Dendritic cell treated with granulocyte-macrophage colony-stimulating factor and Interleukin-4, amounts not matched to agents 40 ng/mL and 50 ng/mL, for 4 days (primary cell): ENCODE results near the gene SSU72.

ENCODE experiments used
- H3K27ac Mint-ChIP-seq: one replicate; pipeline ENCODE4 v1.8.0; 2022; ENCODE audit warnings: mild to moderate bottlenecking, mixed read lengths
- H3K27me3 Mint-ChIP-seq: one replicate; pipeline ENCODE4 v1.8.0; 2022; ENCODE audit warnings: mild to moderate bottlenecking, mixed read lengths
- H3K36me3 Mint-ChIP-seq: one replicate; pipeline ENCODE4 v1.8.0; 2022; ENCODE audit warnings: low read depth, mixed read lengths
- H3K4me1 Mint-ChIP-seq: one replicate; pipeline ENCODE4 v1.8.0; 2022; ENCODE audit warnings: low read depth, mixed read lengths
- H3K4me3 Mint-ChIP-seq: one replicate; pipeline ENCODE4 v1.8.0; 2022; ENCODE audit warnings: mild to moderate bottlenecking, moderate library complexity, mixed read lengths
- H3K9me3 Mint-ChIP-seq: one replicate; pipeline ENCODE4 v1.8.0; 2022; ENCODE audit warnings: mixed read lengths
- intact Hi-C: fragments of 100-400 bp; cut with micrococcal nuclease; formaldehyde crosslinking; loops from one replicate; pipeline ENCODE4 v1.15.0; 2022

SSU72 gene

DNA sequence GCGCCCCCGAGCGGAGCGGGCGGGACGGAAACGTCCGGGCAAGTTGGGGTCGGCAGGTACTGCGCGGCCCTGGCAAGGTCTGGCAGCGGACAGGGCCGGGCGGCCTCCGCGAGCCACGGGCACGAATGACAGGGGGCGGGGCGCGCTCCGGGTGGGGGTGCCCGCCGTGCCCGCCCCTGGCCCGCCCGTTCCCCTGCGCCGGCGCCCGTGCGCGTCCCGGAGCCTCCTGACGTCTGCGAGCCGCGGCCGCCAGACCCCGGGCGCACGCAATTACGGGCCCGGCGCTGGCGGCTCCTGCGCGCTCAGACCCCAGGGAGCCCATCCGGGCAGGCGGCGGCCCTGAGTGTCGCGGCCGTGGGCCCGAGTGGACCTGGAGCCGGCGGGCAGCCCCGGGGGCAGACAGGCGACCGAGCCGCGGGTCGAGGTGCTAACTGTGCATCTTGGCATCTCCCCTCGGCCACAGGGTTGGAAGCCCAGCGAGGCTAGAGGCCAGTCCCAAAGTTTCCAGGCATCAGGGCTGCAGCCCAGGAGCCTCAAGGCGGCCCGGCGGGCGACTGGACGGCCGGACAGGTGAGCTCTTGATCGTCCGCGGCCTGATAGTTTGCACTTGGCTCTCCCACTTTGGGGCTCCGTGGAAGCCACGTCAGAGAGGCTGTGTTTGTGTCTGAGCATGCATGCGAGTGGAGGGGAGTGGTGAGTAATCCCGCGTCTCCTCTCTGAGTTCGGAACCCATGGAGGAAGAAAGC is 41.6 kb upstream of the SSU72 start:
- Mint-ChIP-seq H3K4me3 (peak overlapping the region; percentile 76), H3K9me3 (no peaks in the 10 kb centered on the region), H3K27me3 (no peaks in the 10 kb centered on the region), H3K36me3 (peaks cover 35% of the 10 kb centered on the region), H3K4me1 (peaks cover 42% of the 10 kb centered on the region), H3K27ac (peak overlapping the region; percentile 93)
- intact Hi-C loops = loop anchor here (5.0 kb wide), 1 partner anchor 104 kb away; the partner anchor contains the start of gene ATAD3A

DNA sequence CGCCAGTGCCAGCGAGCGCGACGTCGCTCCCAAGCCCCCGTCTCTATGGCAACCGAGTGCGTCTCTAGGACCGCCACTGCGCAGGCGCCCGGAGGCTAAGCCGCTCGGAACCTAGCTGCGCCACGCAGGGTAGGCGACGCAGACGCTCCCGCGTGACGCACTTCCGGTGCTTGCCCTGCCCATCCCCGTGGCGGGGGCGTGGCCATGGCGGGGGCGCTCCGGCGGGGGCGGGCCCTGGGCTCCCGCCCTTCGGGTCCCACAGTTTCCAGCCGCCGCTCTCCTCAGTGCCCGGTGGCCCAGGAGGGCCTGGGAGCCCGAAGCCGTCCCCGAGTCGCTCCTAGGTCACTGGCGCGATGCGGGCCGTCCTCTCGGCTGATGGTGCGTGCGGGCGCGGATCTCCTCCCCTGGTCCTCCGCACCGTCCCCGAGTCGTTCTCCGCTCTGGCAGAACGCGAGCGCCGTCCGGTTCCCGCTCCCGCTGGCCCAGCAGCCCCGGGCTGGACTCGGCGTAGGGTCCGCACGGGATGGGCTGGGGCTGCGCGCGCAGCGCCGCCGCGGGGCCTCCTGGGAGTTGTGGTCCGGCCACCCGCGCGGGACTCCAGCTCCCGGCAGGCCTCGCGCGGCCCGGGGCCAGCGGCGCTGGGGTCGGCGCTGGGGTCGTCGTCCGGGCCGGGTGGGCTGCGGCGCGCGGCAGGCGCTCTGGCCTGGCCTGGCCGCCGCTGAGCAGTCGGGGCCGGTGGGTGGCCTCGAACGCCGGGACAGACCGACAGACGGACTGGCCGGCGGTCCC is 40.8 kb upstream of the SSU72 start, which contains the start of gene MIB2:
MIB2 (plus strand) TSS at position 245 of the 789 bp plus-strand sequence. CDS start 7,953 bp downstream, outside the sequence.
- Mint-ChIP-seq H3K9me3 (no peaks in the 10 kb centered on the region), H3K36me3 (peaks cover 35% of the 10 kb centered on the region), H3K27me3 (no peaks in the 10 kb centered on the region), H3K4me1 (peaks cover 42% of the 10 kb centered on the region), H3K4me3 (peak within 1 kb of the TSS; percentile 88), H3K27ac (peak within 1 kb of the TSS; percentile 93)
- intact Hi-C loops = loop anchor here (1.0 to 5.0 kb wide), 3 partner anchors 8 to 103 kb away; partner anchors contain the start of genes ATAD3A and SSU72

DNA sequence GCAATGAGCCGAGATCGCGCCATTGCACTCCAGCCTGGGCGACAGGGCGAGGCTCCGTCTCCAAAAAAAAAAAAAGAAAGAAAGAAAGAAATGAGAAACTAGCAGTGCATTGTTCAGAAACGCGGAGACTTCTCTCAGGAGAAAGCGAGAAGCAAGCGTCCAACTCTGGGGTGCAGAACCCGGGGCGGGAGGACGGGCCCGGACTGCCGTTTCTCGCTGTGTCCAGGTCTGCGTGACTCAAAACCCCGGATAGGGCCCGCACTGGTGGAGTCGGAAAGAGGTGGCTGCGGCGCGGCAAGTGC is 40.2 kb upstream of the SSU72 start:
- intact Hi-C loops = loop anchor here (1.0 to 5.0 kb wide), 3 partner anchors 8 to 103 kb away; partner anchors contain the start of genes ATAD3A and SSU72
- peaks cover 35% of the 10 kb centered on the region for H3K36me3 Mint-ChIP-seq
- H3K27me3 Mint-ChIP-seq = no peaks in the 10 kb centered on the region
- H3K4me1 Mint-ChIP-seq = peaks cover 42% of the 10 kb centered on the region
- H3K27ac Mint-ChIP-seq = peak overlapping the region; percentile 93
- H3K4me3 Mint-ChIP-seq = peak overlapping the region; percentile 88
- H3K9me3 Mint-ChIP-seq = no peaks in the 10 kb centered on the region

DNA sequence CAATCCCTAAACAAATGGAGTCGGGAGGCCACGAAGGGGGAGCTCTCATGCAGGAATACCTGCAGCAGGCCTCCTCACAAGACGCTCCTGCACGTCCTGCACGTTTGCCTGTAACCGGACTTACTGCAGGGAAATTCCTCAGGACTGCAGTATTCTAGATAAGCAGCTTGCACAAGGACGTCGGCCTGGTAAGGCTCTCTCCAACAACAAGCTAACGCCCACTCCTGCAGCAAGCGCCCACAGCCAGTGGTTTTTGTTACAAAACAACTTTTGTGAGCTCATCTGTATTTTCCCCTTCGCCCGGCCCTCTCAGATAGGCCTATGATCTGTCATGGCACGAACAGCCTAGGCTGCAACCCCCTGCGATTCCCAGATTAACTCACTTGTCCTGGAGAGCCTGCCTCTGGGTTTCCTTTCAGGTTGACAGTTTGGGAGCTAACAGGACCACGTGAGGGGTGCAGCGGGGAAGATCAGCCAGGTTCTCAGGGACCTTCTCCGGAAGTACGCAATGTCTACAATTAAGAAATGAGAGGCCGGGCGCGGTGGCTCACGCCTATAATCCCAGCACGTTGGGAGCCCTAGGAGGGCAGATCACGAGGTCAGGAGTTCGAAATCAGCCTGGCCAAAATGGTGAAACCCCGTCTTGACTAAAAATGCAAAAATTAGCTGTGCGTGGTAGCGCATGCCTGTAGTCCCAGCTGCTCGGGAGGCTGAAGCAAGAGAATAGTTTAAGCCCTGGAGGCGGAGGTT is 39.7 kb upstream of the SSU72 start:
- H3K27ac Mint-ChIP-seq = peak overlapping the region; percentile 93
- peaks cover 35% of the 10 kb centered on the region for H3K36me3 Mint-ChIP-seq
- H3K4me1 Mint-ChIP-seq = peaks cover 42% of the 10 kb centered on the region
- peak overlapping the region; percentile 88 for H3K4me3 Mint-ChIP-seq
- no peaks in the 10 kb centered on the region for H3K27me3 Mint-ChIP-seq
- intact Hi-C loops = no loop called here
- no peaks in the 10 kb centered on the region for H3K9me3 Mint-ChIP-seq

DNA sequence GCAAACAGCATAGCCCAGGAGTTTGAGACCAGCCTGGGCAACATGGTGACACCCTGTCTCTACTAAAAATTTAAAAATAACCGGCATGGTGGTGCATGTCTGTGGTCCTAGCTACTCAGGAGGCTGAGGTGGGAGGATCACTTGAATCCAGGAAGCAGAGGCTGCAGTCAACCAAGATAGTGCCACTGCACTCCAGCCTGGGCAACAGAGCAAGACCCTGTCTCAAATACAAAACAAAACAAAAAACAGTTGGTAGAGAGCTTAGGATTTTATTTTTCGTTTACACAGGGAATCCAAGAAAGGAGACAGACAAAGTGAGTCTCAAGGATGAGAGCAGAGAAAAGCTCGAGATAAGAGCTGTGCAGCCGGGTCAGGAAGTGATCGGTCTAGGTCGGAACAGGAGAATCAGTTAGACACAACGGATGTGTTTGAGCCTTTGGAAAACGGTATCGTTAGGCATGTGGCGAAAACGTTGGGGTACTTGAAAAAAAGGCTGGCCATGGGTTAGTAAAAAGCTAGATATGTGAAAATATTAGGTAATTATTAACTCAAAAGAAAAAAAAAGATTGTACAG is 38.9 kb upstream of the SSU72 start:
- peaks cover 28% of the 10 kb centered on the region for H3K36me3 Mint-ChIP-seq
- no peaks in the 10 kb centered on the region for H3K27me3 Mint-ChIP-seq
- H3K27ac Mint-ChIP-seq = peak overlapping the region; percentile 93
- H3K9me3 Mint-ChIP-seq = no peaks in the 10 kb centered on the region
- intact Hi-C loops = no loop called here
- H3K4me3 Mint-ChIP-seq = peak overlapping the region; percentile 88
- H3K4me1 Mint-ChIP-seq = peaks cover 42% of the 10 kb centered on the region

DNA sequence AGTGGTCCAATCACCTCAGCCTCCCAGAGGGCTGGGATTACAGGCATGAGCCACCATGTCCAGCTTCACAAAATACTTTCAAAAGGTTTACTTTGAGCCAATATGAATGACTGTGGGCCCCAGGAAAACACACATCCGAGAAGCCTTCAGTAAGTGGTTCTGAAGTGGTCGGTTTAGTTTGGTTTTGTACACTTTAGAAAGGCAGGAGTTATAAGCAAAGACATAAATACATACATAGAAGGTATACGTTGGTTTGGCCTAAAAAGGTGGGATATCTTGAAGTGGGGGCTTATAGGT is 37.4 kb upstream of the SSU72 start:
- Mint-ChIP-seq H3K27me3 (no peaks in the 10 kb centered on the region), H3K27ac (no peak overlapping the region), H3K9me3 (no peaks in the 10 kb centered on the region), H3K4me1 (peaks cover 41% of the 10 kb centered on the region), H3K36me3 (peaks cover 14% of the 10 kb centered on the region), H3K4me3 (no peak overlapping the region)
- intact Hi-C loops = no loop called here

DNA sequence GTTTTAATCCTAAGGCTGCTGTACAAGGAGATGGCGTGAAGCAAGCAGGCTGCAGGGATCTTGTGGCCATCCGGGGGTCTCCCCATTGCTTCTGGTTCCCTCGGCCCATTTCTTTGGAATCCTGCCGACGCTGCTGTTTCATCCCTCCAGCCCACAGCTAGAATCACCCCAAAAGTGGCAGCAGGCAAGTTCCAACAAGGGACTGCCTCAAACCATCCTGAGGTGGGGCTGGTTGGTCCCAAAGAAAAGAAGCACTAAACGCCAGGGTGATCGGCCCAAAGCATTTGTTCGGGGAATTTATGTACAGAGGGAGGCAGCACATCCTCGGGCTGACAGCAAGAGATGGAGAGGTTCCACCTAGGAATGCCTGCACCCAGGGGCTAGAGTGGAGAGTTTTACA is 36.1 kb upstream of the SSU72 start:
- Mint-ChIP-seq H3K36me3 (peaks cover 13% of the 10 kb centered on the region), H3K27ac (no peak overlapping the region), H3K4me1 (peaks cover 38% of the 10 kb centered on the region), H3K9me3 (no peaks in the 10 kb centered on the region), H3K4me3 (no peak overlapping the region), H3K27me3 (no peaks in the 10 kb centered on the region)
- intact Hi-C loops = no loop called here

DNA sequence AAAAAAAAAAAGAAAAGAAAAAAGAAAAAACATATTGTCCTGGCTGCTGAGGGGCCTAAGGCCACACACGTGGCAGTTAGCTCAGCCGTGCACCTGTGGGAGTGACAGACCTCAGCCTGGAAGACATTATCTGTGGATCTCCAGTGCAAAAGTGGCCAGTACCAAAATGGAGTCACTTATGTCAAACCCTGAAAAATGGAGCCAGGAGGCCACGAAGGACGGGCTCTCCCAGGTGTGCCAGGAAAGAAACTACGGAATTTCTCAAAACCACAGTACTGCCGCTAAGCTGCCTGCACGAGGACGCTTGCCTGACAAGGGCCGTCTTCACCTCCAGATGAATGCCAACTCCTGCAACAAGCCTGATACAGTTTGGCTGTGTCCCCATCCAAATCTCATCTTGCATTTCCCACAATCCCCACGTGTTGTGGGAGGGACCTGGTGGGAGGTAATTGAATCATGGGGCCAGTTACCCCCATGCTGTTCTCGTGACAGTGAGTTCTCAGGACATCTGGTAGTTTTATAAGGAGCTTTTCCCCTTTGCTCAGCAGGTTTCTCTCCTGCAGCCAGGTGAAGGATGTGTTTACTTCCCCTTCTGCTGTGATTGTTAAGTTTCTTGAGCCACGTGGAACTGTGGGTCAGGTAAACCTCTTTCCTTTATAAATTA is 35.3 kb upstream of the SSU72 start:
- no peak overlapping the region for H3K27ac Mint-ChIP-seq
- no peaks in the 10 kb centered on the region for H3K27me3 Mint-ChIP-seq
- intact Hi-C loops = no loop called here
- no peak overlapping the region for H3K4me3 Mint-ChIP-seq
- H3K4me1 Mint-ChIP-seq = peaks cover 37% of the 10 kb centered on the region
- H3K36me3 Mint-ChIP-seq = peaks cover 5% of the 10 kb centered on the region
- no peaks in the 10 kb centered on the region for H3K9me3 Mint-ChIP-seq

DNA sequence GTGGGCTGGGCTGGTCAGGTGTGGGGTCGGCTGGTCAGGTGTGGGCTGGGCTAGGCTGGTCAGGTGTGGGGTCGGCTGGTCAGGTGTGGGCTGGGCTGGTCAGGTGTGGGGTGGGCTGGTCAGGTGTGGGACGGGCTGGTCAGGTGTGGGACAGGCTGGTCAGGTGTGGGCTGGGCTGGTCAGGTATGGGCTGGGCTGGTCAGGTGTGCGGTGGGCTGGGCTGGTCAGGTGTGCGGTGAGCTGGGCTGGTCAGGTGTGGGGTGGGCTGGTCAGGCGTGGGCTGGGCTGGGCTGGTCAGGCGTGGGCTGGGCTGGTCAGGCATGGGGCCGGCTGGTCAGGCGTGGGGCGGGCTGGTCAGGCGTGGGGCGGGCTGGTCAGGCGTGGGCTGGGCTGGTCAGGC is 31.6 kb upstream of the SSU72 start:
- no peaks in the 10 kb centered on the region for H3K36me3 Mint-ChIP-seq
- no peaks in the 10 kb centered on the region for H3K9me3 Mint-ChIP-seq
- intact Hi-C loops = no loop called here
- H3K4me1 Mint-ChIP-seq = peaks cover 35% of the 10 kb centered on the region
- no peak overlapping the region for H3K27ac Mint-ChIP-seq
- H3K27me3 Mint-ChIP-seq = no peaks in the 10 kb centered on the region
- no peak overlapping the region for H3K4me3 Mint-ChIP-seq

DNA sequence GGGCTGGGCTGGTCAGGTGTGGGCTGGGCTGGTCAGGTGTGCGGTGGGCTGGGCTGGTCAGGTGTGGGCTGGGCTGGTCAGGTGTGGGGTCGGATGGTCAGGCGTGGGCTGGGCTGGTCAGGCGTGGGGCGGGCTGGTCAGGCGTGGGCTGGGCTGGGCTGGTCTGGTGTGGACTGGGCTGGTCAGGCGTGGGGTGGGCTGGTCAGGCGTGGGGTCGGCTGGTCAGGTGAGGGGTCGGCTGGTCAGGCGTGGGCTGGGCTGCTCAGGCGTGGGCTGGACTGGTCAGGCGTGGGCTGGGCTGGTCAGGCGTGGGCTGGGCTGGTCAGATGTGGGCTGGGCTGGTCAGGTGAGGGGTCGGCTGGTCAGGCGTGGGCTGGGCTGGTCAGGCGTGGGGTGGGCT is 31.1 kb upstream of the SSU72 start:
- H3K27ac Mint-ChIP-seq = no peak overlapping the region
- intact Hi-C loops = no loop called here

DNA sequence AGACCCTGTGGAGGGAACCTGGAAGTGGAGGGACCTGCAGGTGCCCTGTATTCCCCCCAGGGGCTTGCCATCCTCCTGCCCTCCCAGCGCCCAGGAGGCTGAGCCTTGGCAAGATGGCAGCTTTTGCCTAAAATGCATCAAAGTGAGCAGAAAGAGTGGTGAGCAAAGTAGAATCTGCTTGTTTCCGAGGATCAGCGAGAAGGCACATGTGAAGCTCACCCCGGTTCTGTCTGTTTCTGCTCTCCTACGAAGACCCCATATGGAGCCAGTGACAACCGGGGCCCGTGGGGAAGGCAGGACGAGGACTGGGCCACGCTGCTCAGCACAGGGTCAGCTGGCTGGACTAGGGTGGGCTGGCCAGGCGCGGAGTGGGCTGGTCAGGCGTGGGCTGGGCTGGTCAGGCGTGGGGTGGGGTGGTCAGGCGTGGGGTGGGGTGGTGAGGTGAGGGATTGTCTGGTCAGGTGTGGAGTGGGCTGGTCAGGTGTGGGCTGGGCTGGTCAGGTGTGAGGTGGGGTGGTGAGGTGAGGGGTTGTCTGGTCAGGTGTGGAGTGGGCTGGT is 30.4 kb upstream of the SSU72 start:
- Mint-ChIP-seq H3K27ac (peak overlapping the region; percentile 41), H3K4me3 (no peak overlapping the region)
- intact Hi-C loops = no loop called here

More for the DNA sequence above, 31.1 kb upstream of the SSU72 start:
- H3K27me3 Mint-ChIP-seq = peaks cover under 1% of the 10 kb centered on the region
- no peak overlapping the region for H3K4me3 Mint-ChIP-seq
- no peaks in the 10 kb centered on the region for H3K36me3 Mint-ChIP-seq
- H3K4me1 Mint-ChIP-seq = peaks cover 40% of the 10 kb centered on the region
- no peaks in the 10 kb centered on the region for H3K9me3 Mint-ChIP-seq

DNA sequence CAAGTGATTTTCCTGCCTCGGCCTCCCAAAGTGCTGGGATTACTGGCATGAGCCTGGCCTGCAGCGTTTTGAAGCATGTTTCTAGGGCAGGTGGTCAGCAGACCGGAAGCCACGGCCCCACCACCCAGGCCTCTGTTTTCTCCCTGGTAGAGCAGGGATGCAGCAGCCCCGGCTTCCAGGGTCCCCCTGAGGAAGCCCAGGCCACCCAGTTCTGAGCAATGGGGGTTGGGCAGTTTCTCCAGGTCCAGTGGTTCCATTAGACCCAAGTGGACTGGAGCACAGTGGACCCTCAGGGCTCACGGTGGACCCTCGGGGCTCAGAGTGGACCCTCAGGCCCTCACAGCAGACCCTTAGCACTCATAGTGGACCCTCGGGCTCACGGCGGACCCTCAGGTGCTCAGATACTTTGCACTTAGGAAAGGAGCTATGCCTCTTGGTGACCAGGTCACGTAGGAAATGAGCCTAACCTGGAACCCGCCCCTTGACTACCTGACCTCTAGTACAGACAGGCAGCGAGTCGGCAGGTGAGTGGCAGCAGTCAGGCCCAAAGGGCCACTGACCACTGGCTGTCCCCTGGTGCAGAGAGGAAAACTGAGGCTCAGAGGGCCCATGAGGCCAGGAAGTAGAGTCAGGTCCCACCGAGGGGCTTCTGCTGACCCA is 29.8 kb upstream of the SSU72 start:
- no peaks in the 10 kb centered on the region for H3K9me3 Mint-ChIP-seq
- H3K4me3 Mint-ChIP-seq = no peak overlapping the region
- peaks cover 42% of the 10 kb centered on the region for H3K4me1 Mint-ChIP-seq
- H3K36me3 Mint-ChIP-seq = no peaks in the 10 kb centered on the region
- peak overlapping the region; percentile 41 for H3K27ac Mint-ChIP-seq
- intact Hi-C loops = no loop called here
- H3K27me3 Mint-ChIP-seq = peaks cover 2% of the 10 kb centered on the region

More for the DNA sequence above, 30.4 kb upstream of the SSU72 start:
- H3K9me3 Mint-ChIP-seq = no peaks in the 10 kb centered on the region
- peaks cover 42% of the 10 kb centered on the region for H3K4me1 Mint-ChIP-seq
- H3K36me3 Mint-ChIP-seq = no peaks in the 10 kb centered on the region
- H3K27me3 Mint-ChIP-seq = peaks cover 2% of the 10 kb centered on the region
